ENCODE results near the gene LRMDA.
A peak's percentile ranks its signal among the peaks of the same experiment; 100 is the strongest.

Gene LRMDA

GRCh38 chr10:76393875-76394706 is 962.7 kb downstream of the LRMDA start:
- peak; percentile 3 for DNase-seq

- no peak for DNase-seq
Observed at GRCh38 chr10:76394707-76395042, 963.3 kb downstream of the LRMDA start.

- no peak for DNase-seq
Observed at GRCh38 chr10:76395251-76395650, 963.8 kb downstream of the LRMDA start.

GRCh38 chr10:76396134-76396533 is 964.7 kb downstream of the LRMDA start:
- no peak for DNase-seq

- no peak for DNase-seq
Observed at GRCh38 chr10:76397181-76398042, 966.0 kb downstream of the LRMDA start.

- no peak for DNase-seq
Observed at GRCh38 chr10:76398043-76398710, 966.8 kb downstream of the LRMDA start.

- no peak for DNase-seq
Observed at GRCh38 chr10:76399226-76399625, 967.8 kb downstream of the LRMDA start.

- no peak for DNase-seq
Observed at GRCh38 chr10:76401006-76401405, 969.6 kb downstream of the LRMDA start.

- no peak for DNase-seq
Observed at GRCh38 chr10:76403912-76404311, 972.5 kb downstream of the LRMDA start.

- no peak for DNase-seq
Observed at GRCh38 chr10:76404531-76404930, 973.1 kb downstream of the LRMDA start.

- no peak for DNase-seq
Observed at GRCh38 chr10:76405922-76406321, 974.5 kb downstream of the LRMDA start.

GRCh38 chr10:76408646-76409045 is 977.2 kb downstream of the LRMDA start:
- no peak for DNase-seq

GRCh38 chr10:76411729-76412435 is 980.5 kb downstream of the LRMDA start:
- no peak for DNase-seq

- no peak for DNase-seq
Observed at GRCh38 chr10:76415554-76415953, 984.1 kb downstream of the LRMDA start.

- DNase-seq, result no peak
Observed at GRCh38 chr10:76416642-76417041, 985.2 kb downstream of the LRMDA start.

- DNase-seq, result no peak
Observed at GRCh38 chr10:76420725-76421124, 989.3 kb downstream of the LRMDA start.

- DNase-seq, result no peak
Observed at GRCh38 chr10:76422769-76423168, 991.3 kb downstream of the LRMDA start.

- no peak for DNase-seq
Observed at GRCh38 chr10:76428551-76429367, 997.3 kb downstream of the LRMDA start.

- no peak for DNase-seq
Observed at GRCh38 chr10:76429368-76430060, 998.1 kb downstream of the LRMDA start.

GRCh38 chr10:76430061-76430645 is 998.7 kb downstream of the LRMDA start:
- DNase-seq, result no peak

All from DMS153 (cell line).